Liver (tissue), 9 donors: ENCODE measurements around the gene HSD3B1. TPM values are rescaled to one million over a fixed set of nuclear protein-coding genes. Genes with fewer than 3 reads are reported as not detected.

ENCODE experiments used
- DNase-seq: peaks from one replicate; pipeline ENCODE4 v3.0.0-alpha.2; 2017; ENCODE audit warnings: low spot score
- H3K27ac ChIP-seq, 2 donors: one replicate each; pipeline ENCODE4 v1.7.0; 2013; ENCODE audit warnings: inconsistent platforms in 2 of 2, low read length in 2 of 2, control low read depth in 1 of 2, low read depth in 1 of 2, mild to moderate bottlenecking in 1 of 2
- H3K27me3 ChIP-seq, 4 donors: one replicate each; pipeline versions ENCODE4 v1.6.1 to v1.7.0; 2013; ENCODE audit warnings: low read length in 3 of 4, inconsistent platforms in 1 of 4, mild to moderate bottlenecking in 1 of 4, moderate library complexity in 1 of 4; ENCODE audit not compliant: control insufficient read depth in 4 of 4, insufficient read depth in 4 of 4
- H3K36me3 ChIP-seq, 4 donors: one replicate each; pipeline versions ENCODE4 v1.6.1 to v1.7.0; 2013; ENCODE audit warnings: low read length in 3 of 4, mild to moderate bottlenecking in 3 of 4, low read depth in 1 of 4, moderate library complexity in 1 of 4; ENCODE audit not compliant: control insufficient read depth in 4 of 4, insufficient read depth in 3 of 4
- H3K4me1 ChIP-seq, 4 donors: one replicate each; pipeline versions ENCODE4 v1.6.1 to v1.7.0; 2013; ENCODE audit warnings: low read length in 3 of 4, mild to moderate bottlenecking in 3 of 4, moderate library complexity in 1 of 4; ENCODE audit not compliant: control insufficient read depth in 4 of 4, insufficient read depth in 4 of 4
- H3K4me3 ChIP-seq, 3 donors: one replicate each; pipeline versions ENCODE4 v1.6.1 to v1.7.0; 2013; ENCODE audit warnings: low read length in 3 of 3, control low read depth in 1 of 3, low read depth in 1 of 3, mild to moderate bottlenecking in 1 of 3
- H3K9ac ChIP-seq, 2 donors: one replicate each; pipeline ENCODE4 v1.7.0; 2013; ENCODE audit warnings: low read length in 2 of 2, mild to moderate bottlenecking in 2 of 2, moderate library complexity in 2 of 2, control low read depth in 1 of 2, low read depth in 1 of 2
- H3K9me3 ChIP-seq, 4 donors: one replicate each; pipeline versions ENCODE4 v1.6.1 to v1.7.0; 2013; ENCODE audit warnings: low read length in 3 of 4; ENCODE audit not compliant: control insufficient read depth in 4 of 4
- ATF3 ChIP-seq: IDR thresholded peaks from 2 replicates; pipeline ENCODE4 v1.6.1; 2016; ENCODE audit warnings: antibody characterized with exemption
- CTCF ChIP-seq: fragments of 150-350 bp; IDR thresholded peaks from 2 replicates; pipeline ENCODE4 v1.5.1; 2017; ENCODE audit warnings: improper control_type of control experiment, low read depth, low read length; ENCODE audit not compliant: missing input control
- FOXA1 ChIP-seq: IDR thresholded peaks from 2 replicates; pipeline ENCODE4 v1.6.1; 2016; ENCODE audit warnings: antibody characterized with exemption
- FOXA2 ChIP-seq: IDR thresholded peaks from 2 replicates; pipeline ENCODE4 v1.6.1; 2016; ENCODE audit warnings: antibody characterized with exemption
- GABPA ChIP-seq, 2 donors: IDR thresholded peaks in 1 of 2; conservative IDR thresholded peaks in 1 of 2; 2 replicates each; pipeline ENCODE4 v1.6.1; 2016; ENCODE audit warnings: antibody characterized with exemption in 2 of 2, mild to moderate bottlenecking in 1 of 2, moderate library complexity in 1 of 2
- HNF4A ChIP-seq, 2 donors: conservative IDR thresholded peaks; 2 replicates each; pipeline ENCODE4 v1.6.1; 2016; ENCODE audit warnings: antibody characterized with exemption in 2 of 2, mild to moderate bottlenecking in 2 of 2
- HNF4G ChIP-seq: IDR thresholded peaks from 2 replicates; pipeline ENCODE4 v1.6.1; 2016; ENCODE audit warnings: antibody characterized with exemption
- JUND ChIP-seq, 2 donors: IDR thresholded peaks; 2 replicates each; pipeline ENCODE4 v1.6.1; 2016; ENCODE audit warnings: antibody characterized with exemption in 2 of 2
- MAX ChIP-seq: IDR thresholded peaks from 2 replicates; pipeline ENCODE4 v1.6.1; 2016; ENCODE audit warnings: antibody characterized with exemption
- NR2F2 ChIP-seq: IDR thresholded peaks from 2 replicates; pipeline ENCODE4 v1.6.1; 2016; ENCODE audit warnings: antibody characterized with exemption
- RAD21 ChIP-seq, 2 donors: IDR thresholded peaks; 2 replicates each; pipeline ENCODE4 v1.6.1; 2016; ENCODE audit warnings: antibody characterized with exemption in 2 of 2, mild to moderate bottlenecking in 2 of 2
- RXRA ChIP-seq, 2 donors: IDR thresholded peaks; 2 replicates each; pipeline ENCODE4 v1.6.1; 2017 to 2018; ENCODE audit warnings: antibody characterized with exemption in 2 of 2, mild to moderate bottlenecking in 1 of 2
- SP1 ChIP-seq: IDR thresholded peaks from 2 replicates; pipeline ENCODE4 v1.6.1; 2018; ENCODE audit warnings: antibody characterized with exemption, mild to moderate bottlenecking
- TAF1 ChIP-seq: conservative IDR thresholded peaks from 2 replicates; pipeline ENCODE4 v1.6.1; 2016; ENCODE audit warnings: antibody characterized with exemption, mild to moderate bottlenecking
- YY1 ChIP-seq: IDR thresholded peaks from 2 replicates; pipeline ENCODE4 v1.6.1; 2016; ENCODE audit warnings: antibody characterized with exemption, mild to moderate bottlenecking
- ZBTB33 ChIP-seq: IDR thresholded peaks from 2 replicates; pipeline ENCODE4 v1.6.1; 2016; ENCODE audit warnings: antibody characterized with exemption
- WGBS: extraction: QIAGEN DNeasy Blood & Tissue Kit; methylation state at CpG from one replicate; pipeline ENCODE4 v1.1.7; 2013; 5-methylcytosine and 5-hydroxymethylcytosine counted together
- polyA plus RNA-seq, 2 donors: library from polyadenylated mRNA; stranded (reverse) in 1 of 2; unstranded in 1 of 2; fragments of 200-250 nt in 1 of 2; fragments of >200 nt in 1 of 2; fragmentation: Nextera tagmentation in 1 of 2; extraction: Ambion mirVana in 1 of 2; gene quantifications; one replicate each; pipeline versions ENCODE4 v1.2.1 to v1.2.3, GENCODE V29; 2013 to 2015
- total RNA-seq, 2 donors: library from RNA; depleted of rRNA; stranded (reverse); fragments of >200 nt; gene quantifications; one replicate each; pipeline ENCODE4 v1.2.3, GENCODE V29; 2014
- TF ChIP-seq, protein P1 (sequence below): IDR thresholded peaks from 2 replicates; pipeline ENCODE4 v1.6.1; 2016; ENCODE audit warnings: antibody characterized with exemption, mild to moderate bottlenecking
- donor health status: healthy.
- donor health status: healthy.
- donor health status: healthy.
- donor health status: healthy.
- donor health status: healthy.

The HSD3B1 gene
- total and polyA plus RNA-seq, 4 donors: 0.67 TPM; not detected in 3

GRCh38 chr1:119467219-119467618 is 39.8 kb upstream of the HSD3B1 start:
- 98% methylated on average over 1 of the region's 1 CpG for WGBS
- no peaks in the 10 kb centered on the region for H3K9me3 ChIP-seq

GRCh38 chr1:119467857-119468668 is 38.9 kb upstream of the HSD3B1 start:
- DNase-seq: peak; percentile 43
- Histone ChIP-seq H3K4me1 (peaks cover 16 to 36% (median 25%) of the 10 kb centered on the region in 4 donors), H3K4me3 (no peak overlapping the region), H3K27me3 (no peaks in the 10 kb centered on the region), H3K36me3 (no peaks in the 10 kb centered on the region), H3K9me3 (no peaks in the 10 kb centered on the region), H3K27ac (peak overlapping the region; percentile 67 to 81), H3K9ac (no peak overlapping the region)
- 28% methylated on average over 4 of the region's 4 CpGs for WGBS
- TF ChIP-seq JUND (IDR thresholded peaks at IDR 0.05) (peak; percentile 28 to 67), RXRA (IDR thresholded peaks at IDR 0.05) (peak; percentile 82 to 93), SP1 (peak; percentile 75), HNF4G (peak; percentile 74), TAF1 (no peak), MAX (peak; percentile 64), ZBTB33 (peak; percentile 81), FOXA1 (peak; percentile 50), NR2F2 (no peak), RAD21 (IDR thresholded peaks at IDR 0.05) (peak; percentile 36 to 40), HNF4A (conservative IDR thresholded peaks at IDR 0.05) (peak; percentile 88 to 92), ATF3 (no peak), GABPA (IDR thresholded peaks at IDR 0.05 in 1 of 2, conservative IDR thresholded peaks at IDR 0.05 in 1 of 2) (no peak), YY1 (peak; percentile 70), CTCF (no peak), FOXA2 (peak; percentile 83)
- TF ChIP-seq, protein P1, sequence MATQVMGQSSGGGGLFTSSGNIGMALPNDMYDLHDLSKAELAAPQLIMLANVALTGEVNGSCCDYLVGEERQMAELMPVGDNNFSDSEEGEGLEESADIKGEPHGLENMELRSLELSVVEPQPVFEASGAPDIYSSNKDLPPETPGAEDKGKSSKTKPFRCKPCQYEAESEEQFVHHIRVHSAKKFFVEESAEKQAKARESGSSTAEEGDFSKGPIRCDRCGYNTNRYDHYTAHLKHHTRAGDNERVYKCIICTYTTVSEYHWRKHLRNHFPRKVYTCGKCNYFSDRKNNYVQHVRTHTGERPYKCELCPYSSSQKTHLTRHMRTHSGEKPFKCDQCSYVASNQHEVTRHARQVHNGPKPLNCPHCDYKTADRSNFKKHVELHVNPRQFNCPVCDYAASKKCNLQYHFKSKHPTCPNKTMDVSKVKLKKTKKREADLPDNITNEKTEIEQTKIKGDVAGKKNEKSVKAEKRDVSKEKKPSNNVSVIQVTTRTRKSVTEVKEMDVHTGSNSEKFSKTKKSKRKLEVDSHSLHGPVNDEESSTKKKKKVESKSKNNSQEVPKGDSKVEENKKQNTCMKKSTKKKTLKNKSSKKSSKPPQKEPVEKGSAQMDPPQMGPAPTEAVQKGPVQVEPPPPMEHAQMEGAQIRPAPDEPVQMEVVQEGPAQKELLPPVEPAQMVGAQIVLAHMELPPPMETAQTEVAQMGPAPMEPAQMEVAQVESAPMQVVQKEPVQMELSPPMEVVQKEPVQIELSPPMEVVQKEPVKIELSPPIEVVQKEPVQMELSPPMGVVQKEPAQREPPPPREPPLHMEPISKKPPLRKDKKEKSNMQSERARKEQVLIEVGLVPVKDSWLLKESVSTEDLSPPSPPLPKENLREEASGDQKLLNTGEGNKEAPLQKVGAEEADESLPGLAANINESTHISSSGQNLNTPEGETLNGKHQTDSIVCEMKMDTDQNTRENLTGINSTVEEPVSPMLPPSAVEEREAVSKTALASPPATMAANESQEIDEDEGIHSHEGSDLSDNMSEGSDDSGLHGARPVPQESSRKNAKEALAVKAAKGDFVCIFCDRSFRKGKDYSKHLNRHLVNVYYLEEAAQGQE: peak; percentile 60

More at GRCh38 chr1:119467219-119467618, 39.8 kb upstream of the HSD3B1 start:
- TF ChIP-seq ATF3: no peak
- TF ChIP-seq GABPA (IDR thresholded peaks at IDR 0.05 in 1 of 2, conservative IDR thresholded peaks at IDR 0.05 in 1 of 2): no peak
- TF ChIP-seq RAD21 (IDR thresholded peaks at IDR 0.05): no peak
- TF ChIP-seq ZBTB33: no peak
- H3K4me3 ChIP-seq: peak overlapping the region in 1 of 3 donors; percentile 18
- H3K27me3 ChIP-seq: no peaks in the 10 kb centered on the region
- no peaks in the 10 kb centered on the region for H3K36me3 ChIP-seq
- peaks cover 16 to 36% (median 25%) of the 10 kb centered on the region in 4 donors for H3K4me1 ChIP-seq
- H3K9ac ChIP-seq: no peak overlapping the region
- peak overlapping the region; percentile 67 to 81 for H3K27ac ChIP-seq
- no peak for DNase-seq
